Endothelial cell of umbilical vein (primary cell): ENCODE measurements around the gene PRIMA1. TPM values are rescaled to one million over a fixed set of nuclear protein-coding genes. Genes with fewer than 3 reads are reported as not detected.
"Not testable (repeated sequence)": the region's sequence is repeated elsewhere in the genome, so short reads cannot be mapped to it uniquely, and the experiment has no call there.

Experiments used
- BruUV-seq: library from RNA; stranded (reverse); fragments of 400-500 nt; replicated peaks from 2 replicates; lab custom pipeline; 2021; lab: Mats Ljungman, UMichigan
- CTCF ChIA-PET: fragments of 300-600, 350-600 bp; sonication (Branson Sonifier 250); formaldehyde crosslinking; loops from one replicate; lab custom pipeline; 2021; ENCODE audit warnings: antibody characterized with exemption, inconsistent platforms; lab: Charles Lee
- POLR2A ChIA-PET: fragments of 300-600, 350-600 bp; sonication (Branson Sonifier 250); formaldehyde crosslinking; loops from one replicate; lab custom pipeline; 2021; ENCODE audit warnings: antibody characterized with exemption, inconsistent platforms; lab: Charles Lee
- DNase-seq: peaks from one replicate; pipeline ENCODE4 v3.0.0-alpha.2; 2011; ENCODE audit warnings: low read depth, low spot score
- FAIRE-seq: peaks from 2 replicates; lab custom pipeline; 2011; peaks lifted over from hg19 to GRCh38; lab: Jason Lieb, UNC
- H2AFZ ChIP-seq: 2 replicates; pipeline ENCODE4 v1.6.0; 2012; ENCODE audit warnings: low read depth, low read length, control low read depth, inconsistent platforms
- H3K27ac ChIP-seq: 2 replicates; pipeline ENCODE4 v1.5.1; 2011; ENCODE audit warnings: low read depth, mild to moderate bottlenecking, control low read depth, low read length, moderate library complexity; ENCODE audit not compliant: insufficient read depth
- H3K27me3 ChIP-seq, 2 experiments: 2 replicates each; pipeline versions ENCODE4 v1.6.0 to v1.6.1; 2011; ENCODE audit warnings: low read length in 2 of 2, mixed read lengths in 1 of 2; ENCODE audit not compliant: control insufficient read depth in 2 of 2, insufficient read depth in 2 of 2
- H3K36me3 ChIP-seq, 2 experiments: 2 replicates in 1 of 2; 3 replicates in 1 of 2; pipeline ENCODE4 v1.5.1; 2011; ENCODE audit warnings: low read length in 2 of 2, mild to moderate bottlenecking in 1 of 2, moderate library complexity in 1 of 2; ENCODE audit not compliant: control insufficient read depth in 2 of 2, insufficient read depth in 2 of 2; ENCODE audit errors: extremely low read depth in 1 of 2
- H3K4me1 ChIP-seq: 3 replicates; pipeline ENCODE4 v1.5.1; 2011; ENCODE audit warnings: mild to moderate bottlenecking, low read length; ENCODE audit not compliant: control insufficient read depth, insufficient read depth; ENCODE audit errors: extremely low read depth
- H3K4me2 ChIP-seq: 2 replicates; pipeline ENCODE4 v1.6.1; 2011; ENCODE audit warnings: low read length, control low read depth, mixed read lengths; ENCODE audit not compliant: insufficient read depth
- H3K4me3 ChIP-seq, 3 experiments: fragments of 200-600 bp in 1 of 3; sonication (generic), shearing (Covaris generic) in 1 of 3; replicated peaks in 1 of 3; 2 replicates each; pipeline ENCODE4 v1.5.1; 2011 to 2016; ENCODE audit warnings: control low read depth in 3 of 3, low read length in 3 of 3, mild to moderate bottlenecking in 2 of 3, inconsistent platforms in 1 of 3, low read depth in 1 of 3, moderate library complexity in 1 of 3; ENCODE audit not compliant: insufficient read depth in 1 of 3
- H3K79me2 ChIP-seq: 2 replicates; pipeline ENCODE4 v1.6.0; 2012; ENCODE audit warnings: low read length, inconsistent platforms; ENCODE audit not compliant: control insufficient read depth, insufficient read depth
- H3K9ac ChIP-seq: replicated peaks from 2 replicates; pipeline ENCODE3; 2011; ENCODE audit warnings: low read length, control low read depth; ENCODE audit not compliant: insufficient read depth; ENCODE audit errors: extremely low read depth
- H3K9me1 ChIP-seq: replicated peaks from 3 replicates; pipeline ENCODE4 v1.6.0; 2011; ENCODE audit warnings: mild to moderate bottlenecking, low read length; ENCODE audit not compliant: control insufficient read depth, insufficient read depth; ENCODE audit errors: extremely low read depth
- H3K9me3 ChIP-seq: replicated peaks from 2 replicates; pipeline ENCODE4 v1.5.1; 2012; ENCODE audit warnings: low read length, inconsistent platforms; ENCODE audit not compliant: control insufficient read depth, insufficient read depth
- H4K20me1 ChIP-seq: replicated peaks from 2 replicates; pipeline ENCODE3; 2011; ENCODE audit warnings: mild to moderate bottlenecking, low read length; ENCODE audit not compliant: control insufficient read depth, insufficient read depth; ENCODE audit errors: extremely low read depth
- CTCF ChIP-seq, 2 donors: IDR thresholded peaks; 1 replicate in 1 of 2; 2 replicates in 1 of 2; pipeline ENCODE4 v1.5.1; 2011; ENCODE audit warnings: low read length in 2 of 2, mild to moderate bottlenecking in 2 of 2, moderate library complexity in 2 of 2, control low read depth in 1 of 2, inconsistent platforms in 1 of 2, low read depth in 1 of 2; ENCODE audit not compliant: insufficient read depth in 1 of 2; ENCODE audit errors: extremely low read depth in 1 of 2
- EZH2 ChIP-seq: IDR thresholded peaks from 2 replicates; pipeline ENCODE4 v1.6.1; 2012; ENCODE audit warnings: borderline replicate concordance, low read depth, mild to moderate bottlenecking, moderate library complexity, low read length, inconsistent platforms; ENCODE audit not compliant: severe bottlenecking
- FOS ChIP-seq: IDR thresholded peaks from 2 replicates; pipeline ENCODE4 v1.6.1; 2011; ENCODE audit warnings: mild to moderate bottlenecking, low read length, moderate library complexity, borderline replicate concordance; ENCODE audit not compliant: insufficient read depth
- GATA2 ChIP-seq: IDR thresholded peaks from 2 replicates; pipeline ENCODE4 v1.7.0; 2011; ENCODE audit warnings: low read depth, mild to moderate bottlenecking, moderate library complexity, mixed read lengths, low read length; ENCODE audit not compliant: insufficient read length, insufficient read depth
- JUN ChIP-seq: IDR thresholded peaks from 2 replicates; pipeline ENCODE4 v1.6.1; 2011; ENCODE audit warnings: borderline replicate concordance, low read depth; ENCODE audit not compliant: insufficient read length, insufficient read depth
- MAX ChIP-seq: IDR thresholded peaks from 2 replicates; pipeline ENCODE4 v1.6.1; 2011; ENCODE audit not compliant: insufficient read depth, insufficient read length
- MYC ChIP-seq: IDR thresholded peaks from one replicate; pipeline ENCODE4 v1.6.1; 2011; ENCODE audit warnings: mild to moderate bottlenecking, low read depth, low read length
- POLR2A ChIP-seq: IDR thresholded peaks from 2 replicates; pipeline ENCODE4 v1.6.1; 2012; ENCODE audit warnings: low read depth, mild to moderate bottlenecking, control low read depth, low read length
- POLR2AphosphoS5 ChIP-seq: IDR thresholded peaks from 2 replicates; pipeline ENCODE4 v1.6.1; 2012; ENCODE audit warnings: low read depth, mild to moderate bottlenecking, control low read depth, low read length, moderate library complexity; ENCODE audit not compliant: insufficient read depth
- dilution Hi-C: fragments of 300-500 bp; cut with MboI; formaldehyde crosslinking; loops from one replicate; pipeline ENCODE4 v1.15.0; 2019; ENCODE audit warnings: low sequenced_read_pairs; ENCODE audit not compliant: extremely low pct_ligation_motif_present
- intact Hi-C: fragments of 100-400 bp; cut with micrococcal nuclease; formaldehyde crosslinking; loops from one replicate; pipeline ENCODE4 v1.10.0; 2022
- polyA plus RNA-seq, 4 experiments: library from polyadenylated mRNA; depleted of rRNA in 3 of 4; stranded (reverse) in 3 of 4; unstranded in 1 of 4; fragments of >200 nt; gene quantifications; 2 replicates each; pipeline versions ENCODE4 v1.2.1 to v1.2.3, GENCODE V29; 2011 to 2012; ENCODE audit warnings: missing spikeins in 1 of 4
- total RNA-seq: library from RNA; stranded (reverse); gene quantifications from 2 replicates; pipeline ENCODE4 v1.2.3, GENCODE V29; 2021

PRIMA1 gene
- total and polyA plus RNA-seq, 2 donors (not counting 3 experiments of a cell fraction or from before 2014, with no cell fraction given) = not detected

GRCh38 chr14:93811020-93811419, 22.7 kb upstream of the PRIMA1 start:
- H3K9me3 ChIP-seq = peaks cover 5% of the 10 kb centered on the region
- H3K27me3 ChIP-seq = no peaks in the 10 kb centered on the region
- H3K9me1 ChIP-seq = no peaks in the 10 kb centered on the region
- no peak overlapping the region for H3K4me2 ChIP-seq
- H3K9ac ChIP-seq = no peak overlapping the region
- ChIA-PET POLR2A (no interaction called here), CTCF (no interaction called here)
- no peak overlapping the region for H3K4me3 ChIP-seq
- TF ChIP-seq POLR2A (no peak), GATA2 (no peak), FOS (no peak), POLR2AphosphoS5 (no peak), MYC (no peak), JUN (no peak), EZH2 (no peak), CTCF (IDR thresholded peaks at IDR 0.05; ENCODE audit: extremely low read depth in 1 of 2, insufficient read depth in 1 of 2, low read depth in 1 of 2, low read length in 2 of 2) (no peak), MAX (no peak)
- H3K4me1 ChIP-seq = no peaks in the 10 kb centered on the region
- no peak overlapping the region for H2AFZ ChIP-seq
- no peak overlapping the region for H3K27ac ChIP-seq
- no peaks in the 10 kb centered on the region for H3K36me3 ChIP-seq
- intact Hi-C loops = no loop called here
- FAIRE-seq = no peak
- DNase-seq = no peak
- H4K20me1 ChIP-seq = no peaks in the 10 kb centered on the region
- H3K79me2 ChIP-seq = no peaks in the 10 kb centered on the region
- dilution Hi-C loops = no loop called here
- no TSS peak for BruUV-seq

GRCh38 chr14:93809491-93810420, 21.5 kb upstream of the PRIMA1 start:
- H3K27me3 ChIP-seq, H3K9me3 ChIP-seq, H3K9ac ChIP-seq, dilution Hi-C loops, POLR2A ChIA-PET, H2AFZ ChIP-seq, H3K36me3 ChIP-seq, H4K20me1 ChIP-seq, H3K4me3 ChIP-seq, CTCF ChIA-PET, FAIRE-seq, intact Hi-C loops, H3K79me2 ChIP-seq, H3K4me2 ChIP-seq, H3K9me1 ChIP-seq, H3K4me1 ChIP-seq, DNase-seq, H3K27ac ChIP-seq, BruUV-seq: not testable (repeated sequence)
